Putamen (tissue), 1 donor: ENCODE data around the gene HMCN2.
"Not testable (repeated sequence)": the region's sequence is repeated elsewhere in the genome, so short reads cannot be mapped to it uniquely, and the experiment has no call there.

Experiments used
- DNase-seq: peaks from one replicate; pipeline ENCODE4 v3.0.0-alpha.2; 2016; ENCODE audit warnings: low spot score

HMCN2 gene

GRCh38 chr9:130330202-130330862, 64.8 kb downstream of the HMCN2 start:
- DNase-seq: no peak

- DNase-seq: no peak
Observed at GRCh38 chr9:130331061-130331460, 65.5 kb downstream of the HMCN2 start.

- no peak for DNase-seq
Observed at GRCh38 chr9:130331573-130331972, 66.0 kb downstream of the HMCN2 start.

- DNase-seq: no peak
Observed at GRCh38 chr9:130332384-130332926, 66.9 kb downstream of the HMCN2 start.

- no peak for DNase-seq
Observed at GRCh38 chr9:130333041-130333711, 67.6 kb downstream of the HMCN2 start.

- DNase-seq: no peak
Observed at GRCh38 chr9:130333712-130334062, 68.1 kb downstream of the HMCN2 start.

- no peak for DNase-seq
Observed at GRCh38 chr9:130334915-130335314, 69.4 kb downstream of the HMCN2 start.

- no peak for DNase-seq
Observed at GRCh38 chr9:130336027-130336610, 70.6 kb downstream of the HMCN2 start.

GRCh38 chr9:130336885-130337284, 71.3 kb downstream of the HMCN2 start:
- no peak for DNase-seq

- no peak for DNase-seq
Observed at GRCh38 chr9:130337318-130337717, 71.8 kb downstream of the HMCN2 start.

GRCh38 chr9:130337784-130338380, 72.3 kb downstream of the HMCN2 start:
- DNase-seq: no peak

GRCh38 chr9:130338891-130339290, 73.3 kb downstream of the HMCN2 start:
- DNase-seq: not testable (repeated sequence)

- no peak for DNase-seq
Observed at GRCh38 chr9:130339306-130339705, 73.7 kb downstream of the HMCN2 start.

GRCh38 chr9:130340011-130340410, 74.5 kb downstream of the HMCN2 start:
- DNase-seq: no peak

- DNase-seq: not testable (repeated sequence)
Observed at GRCh38 chr9:130340557-130340956, 75.0 kb downstream of the HMCN2 start.

- DNase-seq: no peak
Observed at GRCh38 chr9:130341128-130341527, 75.6 kb downstream of the HMCN2 start.

GRCh38 chr9:130341839-130342713, 76.5 kb downstream of the HMCN2 start:
- no peak for DNase-seq

- no peak for DNase-seq
Observed at GRCh38 chr9:130342714-130343085, 77.1 kb downstream of the HMCN2 start.

GRCh38 chr9:130343445-130343918, 77.9 kb downstream of the HMCN2 start:
- DNase-seq: no peak

GRCh38 chr9:130344366-130344765, 78.8 kb downstream of the HMCN2 start:
- no peak for DNase-seq

GRCh38 chr9:130345009-130345896, 79.7 kb downstream of the HMCN2 start:
- DNase-seq: no peak
